ENCODE measurements around the gene LUZP1. TPM values are rescaled to one million over a fixed set of nuclear protein-coding genes. Genes with fewer than 3 reads are reported as not detected.

The LUZP1 gene
- total RNA-seq, 1 donor from 2014 or later = 29.9 TPM

DNA sequence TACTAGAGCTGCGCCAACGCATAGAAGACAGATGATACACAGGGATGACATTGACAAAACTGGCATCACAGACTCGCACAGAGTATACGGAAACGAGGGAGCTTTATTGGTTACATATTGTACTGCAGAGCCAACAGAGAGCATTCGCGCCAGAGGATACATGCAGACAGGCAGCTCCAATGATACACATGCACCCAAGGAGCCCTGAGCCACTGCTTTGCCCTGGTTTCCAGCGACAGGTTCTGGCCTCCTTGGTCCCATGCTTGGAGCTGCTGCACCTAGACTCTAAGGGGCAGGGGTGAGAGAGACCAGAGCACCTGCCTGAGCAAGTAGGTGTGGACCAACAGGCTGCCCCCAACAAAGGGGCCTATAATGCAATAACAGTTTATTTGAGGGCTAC lies 83.8 kb downstream of the LUZP1 start:
- no peaks in the 10 kb centered on the region for H3K27me3 ChIP-seq (ENCODE audit: low read depth)
- no peak overlapping the region for H3K27ac ChIP-seq (replicated peaks)
- no peak overlapping the region for H3K4me3 ChIP-seq
- TF ChIP-seq, protein P1, sequence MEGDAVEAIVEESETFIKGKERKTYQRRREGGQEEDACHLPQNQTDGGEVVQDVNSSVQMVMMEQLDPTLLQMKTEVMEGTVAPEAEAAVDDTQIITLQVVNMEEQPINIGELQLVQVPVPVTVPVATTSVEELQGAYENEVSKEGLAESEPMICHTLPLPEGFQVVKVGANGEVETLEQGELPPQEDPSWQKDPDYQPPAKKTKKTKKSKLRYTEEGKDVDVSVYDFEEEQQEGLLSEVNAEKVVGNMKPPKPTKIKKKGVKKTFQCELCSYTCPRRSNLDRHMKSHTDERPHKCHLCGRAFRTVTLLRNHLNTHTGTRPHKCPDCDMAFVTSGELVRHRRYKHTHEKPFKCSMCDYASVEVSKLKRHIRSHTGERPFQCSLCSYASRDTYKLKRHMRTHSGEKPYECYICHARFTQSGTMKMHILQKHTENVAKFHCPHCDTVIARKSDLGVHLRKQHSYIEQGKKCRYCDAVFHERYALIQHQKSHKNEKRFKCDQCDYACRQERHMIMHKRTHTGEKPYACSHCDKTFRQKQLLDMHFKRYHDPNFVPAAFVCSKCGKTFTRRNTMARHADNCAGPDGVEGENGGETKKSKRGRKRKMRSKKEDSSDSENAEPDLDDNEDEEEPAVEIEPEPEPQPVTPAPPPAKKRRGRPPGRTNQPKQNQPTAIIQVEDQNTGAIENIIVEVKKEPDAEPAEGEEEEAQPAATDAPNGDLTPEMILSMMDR (IDR thresholded peaks at IDR 0.05; ENCODE audit: borderline replicate concordance) = no peak
- no peaks in the 10 kb centered on the region for H3K9me3 ChIP-seq (replicated peaks)
- intact Hi-C loops (cut with micrococcal nuclease) = no loop called here
- DNase-seq = no peak
- H3K36me3 ChIP-seq = peaks cover 96% of the 10 kb centered on the region
- H3K4me1 ChIP-seq = peaks cover 26% of the 10 kb centered on the region

GRCh38 chr1:23083714-23084480 lies 84.8 kb downstream of the LUZP1 start:
- Histone ChIP-seq H3K9me3 (replicated peaks) (no peaks in the 10 kb centered on the region), H3K36me3 (peaks cover 98% of the 10 kb centered on the region), H3K27me3 (ENCODE audit: low read depth) (no peaks in the 10 kb centered on the region), H3K27ac (replicated peaks) (peak overlapping the region; percentile 44), H3K4me1 (peaks cover 26% of the 10 kb centered on the region), H3K4me3 (no peak overlapping the region)
- intact Hi-C loops (cut with micrococcal nuclease) = no loop called here
- peak; percentile 35 for DNase-seq
- TF ChIP-seq, protein P1 (IDR thresholded peaks at IDR 0.05; ENCODE audit: borderline replicate concordance) = no peak

DNA sequence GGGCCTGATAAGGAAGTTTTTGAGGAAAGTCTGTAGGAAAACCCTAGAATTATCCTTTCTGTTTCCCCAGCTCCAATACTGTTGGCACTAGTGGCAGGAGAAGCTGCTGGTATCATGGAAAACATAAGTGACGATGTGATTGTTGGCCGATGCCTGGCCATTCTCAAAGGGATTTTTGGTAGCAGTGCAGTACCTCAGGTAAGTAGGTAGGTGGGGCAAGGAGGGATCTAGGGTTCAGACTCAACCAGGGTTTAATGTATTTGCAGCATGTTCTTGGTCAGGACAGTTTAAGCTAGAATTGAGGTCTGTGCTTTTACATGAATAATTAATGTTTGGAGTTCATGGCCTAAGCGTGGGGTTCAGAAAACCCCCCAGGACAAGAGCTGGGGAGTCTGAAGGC lies 87.3 kb downstream of the LUZP1 start:
- H3K36me3 ChIP-seq = peaks cover 94% of the 10 kb centered on the region
- intact Hi-C loops (cut with micrococcal nuclease) = no loop called here

DNA sequence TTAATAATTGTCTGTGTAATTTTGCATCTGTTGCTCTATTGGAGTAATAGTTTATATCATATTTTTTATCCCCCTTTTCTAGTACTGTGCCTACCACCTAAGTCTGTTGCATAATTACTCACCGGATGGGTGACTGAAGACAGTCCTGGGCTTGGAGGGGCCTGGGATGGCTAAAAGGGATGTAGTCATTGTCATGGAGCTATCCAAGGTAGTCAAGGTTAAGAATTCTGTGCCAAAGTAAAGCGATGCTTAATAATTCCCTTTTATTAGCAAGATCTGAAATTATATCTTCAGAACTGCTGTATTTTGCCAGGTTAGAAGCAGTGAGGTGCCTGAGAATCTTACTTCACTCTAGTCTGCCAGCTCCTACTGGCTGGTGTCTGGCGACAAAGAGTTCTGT lies 87.8 kb downstream of the LUZP1 start:
- Histone ChIP-seq H3K9me3 (replicated peaks) (no peaks in the 10 kb centered on the region), H3K4me1 (peaks cover 20% of the 10 kb centered on the region), H3K27ac (replicated peaks) (no peak overlapping the region), H3K4me3 (no peak overlapping the region), H3K36me3 (peaks cover 89% of the 10 kb centered on the region), H3K27me3 (ENCODE audit: low read depth) (no peaks in the 10 kb centered on the region)
- TF ChIP-seq, protein P1 (IDR thresholded peaks at IDR 0.05; ENCODE audit: borderline replicate concordance) = no peak
- intact Hi-C loops (cut with micrococcal nuclease) = no loop called here
- DNase-seq = no peak

More for the DNA sequence above, 87.3 kb downstream of the LUZP1 start:
- Histone ChIP-seq H3K27ac (replicated peaks) (no peak overlapping the region), H3K27me3 (ENCODE audit: low read depth) (no peaks in the 10 kb centered on the region), H3K4me1 (peaks cover 25% of the 10 kb centered on the region), H3K9me3 (replicated peaks) (no peaks in the 10 kb centered on the region), H3K4me3 (no peak overlapping the region)
- DNase-seq = no peak
- TF ChIP-seq, protein P1 (IDR thresholded peaks at IDR 0.05; ENCODE audit: borderline replicate concordance) = peak; percentile 25

- no peak overlapping the region for H3K4me3 ChIP-seq
- H3K9me3 ChIP-seq (replicated peaks) = no peaks in the 10 kb centered on the region
- H3K4me1 ChIP-seq = peaks cover 9% of the 10 kb centered on the region
- H3K27me3 ChIP-seq (ENCODE audit: low read depth) = no peaks in the 10 kb centered on the region
- no peak for DNase-seq
- TF ChIP-seq, protein P1 (IDR thresholded peaks at IDR 0.05; ENCODE audit: borderline replicate concordance) = no peak
- H3K36me3 ChIP-seq = peaks cover 73% of the 10 kb centered on the region
- intact Hi-C loops (cut with micrococcal nuclease) = no loop called here
- no peak overlapping the region for H3K27ac ChIP-seq (replicated peaks)
These were observed 89.6 kb downstream of the LUZP1 start for GRCh38 chr1:23079025-23079424.

All from left ventricle myocardium inferior (tissue), 1 donor.